H1 (cell line): ENCODE results near the gene ARID5A. TPM values are rescaled to one million over a fixed set of nuclear protein-coding genes. Genes with fewer than 3 reads are reported as not detected.

Experiments used
- ATF2 ChIP-seq: IDR thresholded peaks from 2 replicates; pipeline ENCODE4 v1.6.1; 2012; ENCODE audit warnings: low read length, inconsistent platforms
- BACH1 ChIP-seq: IDR thresholded peaks from 2 replicates; pipeline ENCODE4 v1.6.1; 2012; ENCODE audit warnings: low read length, improper control_type of control experiment
- E2F6 ChIP-seq: IDR thresholded peaks from 2 replicates; pipeline ENCODE4 v1.6.1; 2012; ENCODE audit warnings: inconsistent platforms
- KDM1A ChIP-seq: fragments of 200-600, 300-600 bp; sonication (generic); IDR thresholded peaks from 2 replicates; pipeline ENCODE4 v1.7.1; 2016; ENCODE audit warnings: mild to moderate bottlenecking, low read length, borderline replicate concordance
- KDM4A ChIP-seq: IDR thresholded peaks from one replicate; pipeline ENCODE4 v1.7.1; 2012; ENCODE audit warnings: low read depth, mild to moderate bottlenecking, moderate library complexity, low read length, inconsistent platforms; ENCODE audit not compliant: severe bottlenecking
- MAFK ChIP-seq: IDR thresholded peaks from 2 replicates; pipeline ENCODE4 v1.6.1; 2012; ENCODE audit warnings: low read depth, mild to moderate bottlenecking, improper control_type of control experiment, low read length
- NANOG ChIP-seq: IDR thresholded peaks from 2 replicates; pipeline ENCODE4 v1.6.1; 2011; ENCODE audit warnings: low read length, low read depth, mild to moderate bottlenecking, inconsistent platforms; ENCODE audit not compliant: insufficient read depth, poor library complexity, severe bottlenecking
- PHF8 ChIP-seq: fragments of 200-600 bp; sonication (generic); conservative IDR thresholded peaks from 2 replicates; pipeline ENCODE4 v1.7.1; 2012; ENCODE audit warnings: low read depth, mild to moderate bottlenecking, inconsistent platforms, low read length, moderate library complexity
- POLR2A ChIP-seq, 2 experiments: IDR thresholded peaks; 1 replicate in 1 of 2; 2 replicates in 1 of 2; pipeline ENCODE4 v1.6.1; 2011; ENCODE audit warnings: low read depth in 2 of 2, low read length in 2 of 2, mild to moderate bottlenecking in 2 of 2; ENCODE audit errors: control extremely low read depth in 1 of 2
- POU5F1 ChIP-seq: IDR thresholded peaks from 2 replicates; pipeline ENCODE4 v1.6.1; 2011; ENCODE audit warnings: low read depth, mild to moderate bottlenecking, low read length, moderate library complexity
- RFX5 ChIP-seq: IDR thresholded peaks from 2 replicates; pipeline ENCODE4 v1.6.1; 2011; ENCODE audit warnings: low read depth, low read length, improper control_type of control experiment, borderline replicate concordance
- RNF2 ChIP-seq: fragments of 200-900, 300-1000 bp; sonication (generic); IDR thresholded peaks from 2 replicates; pipeline ENCODE4 v1.7.1; 2016; ENCODE audit warnings: borderline replicate concordance, low read depth, mild to moderate bottlenecking, antibody characterized with exemption, low read length; ENCODE audit not compliant: poor library complexity, severe bottlenecking; ENCODE audit errors: missing control alignments
- SAP30 ChIP-seq: fragments of 300-600 bp; sonication (generic); IDR thresholded peaks from 2 replicates; pipeline ENCODE4 v1.7.1; 2012; ENCODE audit warnings: low read length, moderate library complexity, mild to moderate bottlenecking, inconsistent platforms; ENCODE audit not compliant: insufficient read depth, insufficient replicate concordance
- SIRT6 ChIP-seq: IDR thresholded peaks from one replicate; pipeline ENCODE4 v1.7.1; 2012; ENCODE audit warnings: low read length, inconsistent platforms
- SP1 ChIP-seq: IDR thresholded peaks from 2 replicates; pipeline ENCODE4 v1.6.1; 2011; ENCODE audit warnings: low read depth, low read length
- TAF7 ChIP-seq: optimal IDR thresholded peaks from 2 replicates; pipeline ENCODE3; 2011; ENCODE audit warnings: low read depth, mild to moderate bottlenecking, inconsistent platforms, low read length, moderate library complexity, borderline replicate concordance
- TBP ChIP-seq: IDR thresholded peaks from 2 replicates; pipeline ENCODE4 v1.6.1; 2011; ENCODE audit warnings: low read depth, low read length, improper control_type of control experiment
- USF2 ChIP-seq: IDR thresholded peaks from 2 replicates; pipeline ENCODE4 v1.6.1; 2011; ENCODE audit warnings: low read length, improper control_type of control experiment
- polyA plus RNA-seq, 7 experiments: library from polyadenylated mRNA; depleted of rRNA in 3 of 7; stranded (reverse) in 5 of 7; unstranded in 2 of 7; fragments of >200 nt in 5 of 7; fragments of 200-250 nt in 2 of 7; gene quantifications; 1 replicate in 5 of 7; 2 replicates in 1 of 7; 4 replicates in 1 of 7; pipeline versions ENCODE4 v1.2.1 to v1.2.3, GENCODE V29; 2011 to 2013; ENCODE audit warnings: missing spikeins in 2 of 7, mixed read lengths in 2 of 7
- total RNA-seq: library from RNA; stranded (reverse); fragmentation: NEBNext Ultra II Directional; extraction: Animal tissue kit (Norgen Biotek cat#: 25700); gene quantifications from 2 replicates; pipeline ENCODE4 v1.2.1, GENCODE V29; 2021

Gene ARID5A
- total and polyA plus RNA-seq, 2 of the 8 experiments (the other 6 are each of a cell fraction or from before 2014, with no cell fraction given), result 3.3 to 5.3 TPM

GRCh38 chr2:96549967-96550786 is 13.6 kb downstream of the ARID5A start (continued):
- peak; percentile 36; the same call in 1 of the 2 replicates for TF ChIP-seq USF2
- TF ChIP-seq RNF2, result no peak
- no peak; the same call in 1 of the 2 replicates for TF ChIP-seq TBP
- peak; percentile 90 for TF ChIP-seq E2F6
- no peak for TF ChIP-seq KDM1A
- TF ChIP-seq PHF8, result no peak
- no peak for TF ChIP-seq MAFK
- TF ChIP-seq KDM4A, result peak; percentile 25
- no peak for TF ChIP-seq BACH1
- TF ChIP-seq SAP30, result no peak
- no peak for TF ChIP-seq POLR2A (IDR thresholded peaks at IDR 0.05; ENCODE audit: control extremely low read depth in 1 of 2, low read depth in 2 of 2, low read length in 2 of 2)
- TF ChIP-seq RFX5, result no peak
- TF ChIP-seq ATF2, result no peak
- TF ChIP-seq POU5F1, result no peak
- TF ChIP-seq SIRT6, result no peak
- TF ChIP-seq SP1, result no peak
- no peak for TF ChIP-seq TAF7
- no peak for TF ChIP-seq NANOG
